H7 (cell line): ENCODE data around the gene CCS. TPM values are rescaled to one million over a fixed set of nuclear protein-coding genes. Genes with fewer than 3 reads are reported as not detected.
A peak's percentile ranks its signal among the peaks of the same experiment; 100 is the strongest.
"Not testable (repeated sequence)": the region's sequence is repeated elsewhere in the genome, so short reads cannot be mapped to it uniquely, and the experiment has no call there.

Experiments
- DNase-seq: peaks from one replicate; pipeline ENCODE4 v3.0.0; 2012
- H3K27me3 ChIP-seq: 2 replicates; pipeline ENCODE4 v1.6.0; 2011; ENCODE audit warnings: mild to moderate bottlenecking, low read length; ENCODE audit not compliant: control insufficient read depth, insufficient read depth
- H3K36me3 ChIP-seq: replicated peaks from 2 replicates; pipeline ENCODE4 v1.5.1; 2011; ENCODE audit warnings: low read length; ENCODE audit not compliant: control insufficient read depth, insufficient read depth
- H3K4me3 ChIP-seq: 2 replicates; pipeline ENCODE4 v1.5.1; 2011; ENCODE audit warnings: low read depth, mild to moderate bottlenecking, control low read depth, low read length, moderate library complexity; ENCODE audit not compliant: insufficient read depth
- total RNA-seq: library from RNA; depleted of rRNA; stranded (reverse); fragments of >200 nt; shearing (Covaris generic); gene quantifications from 2 replicates; pipeline ENCODE4 v1.2.3, GENCODE V29; 2014; rRNA removed

CCS gene
- total RNA-seq, 1 experiment from 2014 or later = 47.6 TPM

- H3K27me3 ChIP-seq = no peaks in the 10 kb centered on the region
- peaks cover 38% of the 10 kb centered on the region for H3K36me3 ChIP-seq
- DNase-seq = no peak
- peak overlapping the region; percentile 85 for H3K4me3 ChIP-seq
Measured at GRCh38 chr11:66639066-66639813, 46.3 kb downstream of the CCS start.

- Histone ChIP-seq H3K4me3 (peak overlapping the region; percentile 85; the same call in 1 of the 2 replicates), H3K36me3 (peaks cover 41% of the 10 kb centered on the region)
- not testable (repeated sequence) for H3K27me3 ChIP-seq, DNase-seq
Measured at GRCh38 chr11:66639814-66640340, 46.9 kb downstream of the CCS start.

GRCh38 chr11:66641834-66642233 lies 48.8 kb downstream of the CCS start:
- Histone ChIP-seq H3K4me3 (no peak overlapping the region), H3K36me3 (peaks cover 60% of the 10 kb centered on the region), H3K27me3 (no peaks in the 10 kb centered on the region)
- no peak for DNase-seq

GRCh38 chr11:66643745-66644437 lies 50.9 kb downstream of the CCS start:
- DNase-seq = no peak
- peaks cover 61% of the 10 kb centered on the region for H3K36me3 ChIP-seq
- no peaks in the 10 kb centered on the region for H3K27me3 ChIP-seq
- H3K4me3 ChIP-seq = no peak overlapping the region

DNA sequence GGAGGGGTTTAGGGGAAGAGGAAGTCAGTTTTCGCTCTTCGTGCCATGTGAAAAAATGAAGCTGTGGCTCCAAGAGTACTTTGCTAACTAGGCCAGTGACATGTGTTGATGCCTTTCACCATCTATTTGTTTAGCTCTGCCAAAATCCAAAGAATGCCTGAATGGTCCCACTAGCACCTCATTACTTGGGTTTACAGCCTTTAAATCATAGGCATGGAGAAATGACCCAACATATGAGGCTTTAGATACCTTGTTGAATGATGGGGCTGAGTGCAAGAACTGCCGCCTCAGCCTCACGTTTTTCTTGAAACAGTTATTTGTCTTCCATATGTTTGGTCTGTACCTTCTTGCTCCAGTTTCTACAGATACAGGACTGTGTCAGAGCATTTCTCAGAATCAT lies 53.8 kb downstream of the CCS start:
- DNase-seq = no peak
- Histone ChIP-seq H3K27me3 (no peaks in the 10 kb centered on the region), H3K36me3 (peaks cover 55% of the 10 kb centered on the region), H3K4me3 (no peak overlapping the region)

- H3K27me3 ChIP-seq = no peaks in the 10 kb centered on the region
- H3K4me3 ChIP-seq = no peak overlapping the region
- peaks cover 35% of the 10 kb centered on the region for H3K36me3 ChIP-seq
- no peak for DNase-seq
Measured at GRCh38 chr11:66649903-66650302, 56.9 kb downstream of the CCS start.

- no peak for DNase-seq
- H3K4me3 ChIP-seq = no peak overlapping the region
- H3K36me3 ChIP-seq = peaks cover 25% of the 10 kb centered on the region
- H3K27me3 ChIP-seq = no peaks in the 10 kb centered on the region
Measured at GRCh38 chr11:66651016-66651415, 58.0 kb downstream of the CCS start.

- Histone ChIP-seq H3K4me3 (no peak overlapping the region), H3K36me3 (peaks cover 20% of the 10 kb centered on the region), H3K27me3 (no peaks in the 10 kb centered on the region)
- no peak for DNase-seq
Measured at GRCh38 chr11:66652651-66653050, 59.7 kb downstream of the CCS start.

- H3K27me3 ChIP-seq = no peaks in the 10 kb centered on the region
- no peak overlapping the region for H3K4me3 ChIP-seq
- no peak for DNase-seq
- H3K36me3 ChIP-seq = peaks cover 21% of the 10 kb centered on the region
Measured at GRCh38 chr11:66653123-66653522, 60.1 kb downstream of the CCS start.

Other genes with a start within 250 kb of the CCS start
- gene BRMS1, start 248.1 kb upstream of the CCS start, total RNA-seq = 53.5 and 72.8 TPM in 2 replicates
- 41.6 and 41.9 TPM in 2 replicates for gene B4GAT1, start 245.6 kb upstream of the CCS start, total RNA-seq
- 23.8 and 32.1 TPM in 2 replicates for gene SLC29A2, start 221.4 kb upstream of the CCS start, total RNA-seq
- 0.04 TPM in 1 of 2 replicates, not detected in the other for gene NPAS4, start 172.2 kb upstream of the CCS start, total RNA-seq
- gene MRPL11, start 154.3 kb upstream of the CCS start, total RNA-seq = 148 and 174 TPM in 2 replicates
- gene PELI3, start 126.3 kb upstream of the CCS start, total RNA-seq = 8.1 and 9.5 TPM in 2 replicates
- 146 and 156 TPM in 2 replicates for gene DPP3, start 112.8 kb upstream of the CCS start, total RNA-seq
- 25.4 and 26.5 TPM in 2 replicates for gene BBS1, start 82.5 kb upstream of the CCS start, total RNA-seq
- 14.8 and 25.8 TPM in 2 replicates for gene ZDHHC24, start 47.1 kb upstream of the CCS start, total RNA-seq
- 36.9 and 68.8 TPM in 2 replicates for gene ACTN3, start 46.3 kb upstream of the CCS start, total RNA-seq
- 4.8 and 5.1 TPM in 2 replicates for gene CTSF, start 24.6 kb upstream of the CCS start, total RNA-seq
- gene CCDC87, start 122 bp upstream of the CCS start, total RNA-seq = 0.52 and 0.67 TPM in 2 replicates
- gene RBM14, start 23.4 kb downstream of the CCS start, total RNA-seq = 51.6 and 55.2 TPM in 2 replicates
- 120 and 134 TPM in 2 replicates for gene RBM4, start 45.5 kb downstream of the CCS start, total RNA-seq
- gene RBM4B, start 84.7 kb downstream of the CCS start, total RNA-seq = 13.1 and 21.8 TPM in 2 replicates
- gene SPTBN2, start 136.0 kb downstream of the CCS start, total RNA-seq = 39.2 and 51.2 TPM in 2 replicates